ENCODE data around the gene ZNF45.
"Not testable (repeated sequence)": the region's sequence is repeated elsewhere in the genome, so short reads cannot be mapped to it uniquely, and the experiment has no call there.

ZNF45 gene

GRCh38 chr19:43913383-43913782 is 21.7 kb downstream of the ZNF45 start:
- DNase-seq (ENCODE audit: low read depth) = no peak

GRCh38 chr19:43910884-43911283 is 24.2 kb downstream of the ZNF45 start:
- no peak for DNase-seq (ENCODE audit: low read depth)

- no peak for DNase-seq (ENCODE audit: low read depth)
These were observed 26.4 kb downstream of the ZNF45 start for GRCh38 chr19:43908659-43909058.

GRCh38 chr19:43906774-43907173 is 28.3 kb downstream of the ZNF45 start:
- no peak for DNase-seq (ENCODE audit: low read depth)

GRCh38 chr19:43905897-43906296 is 29.2 kb downstream of the ZNF45 start:
- DNase-seq (ENCODE audit: low read depth) = no peak

GRCh38 chr19:43902399-43902798 is 32.7 kb downstream of the ZNF45 start:
- no peak for DNase-seq (ENCODE audit: low read depth)

- peak; percentile 49 for DNase-seq (ENCODE audit: low read depth)
These were observed 33.4 kb downstream of the ZNF45 start for GRCh38 chr19:43901395-43902390.

GRCh38 chr19:43895727-43896308 is 39.3 kb downstream of the ZNF45 start:
- DNase-seq (ENCODE audit: low read depth) = no peak

- DNase-seq (ENCODE audit: low read depth) = no peak
These were observed 51.2 kb downstream of the ZNF45 start, which contains the start of gene ZNF404 for GRCh38 chr19:43883864-43884263. TSS of gene ZNF404 (minus strand) at chr19:43883964.

GRCh38 chr19:43880483-43880882 is 54.6 kb downstream of the ZNF45 start:
- DNase-seq (ENCODE audit: low read depth) = no peak

GRCh38 chr19:43872547-43873336 is 62.3 kb downstream of the ZNF45 start:
- DNase-seq (ENCODE audit: low read depth) = no peak

- not testable (repeated sequence) for DNase-seq (ENCODE audit: low read depth)
These were observed 68.2 kb downstream of the ZNF45 start for GRCh38 chr19:43866923-43867322.
